Measurements from ENCODE around the gene TBX5. TPM values are rescaled to one million over a fixed set of nuclear protein-coding genes. Genes with fewer than 3 reads are reported as not detected.

The TBX5 gene
- 0.12 TPM in 1 of 2 replicates, not detected in the other for total RNA-seq

GRCh38 chr12:114405519-114406271, at the start of gene TBX5:
Gene TBX5, minus strand, starts transcription at chr12:114406144. Its CDS starts 2,246 bp downstream, at chr12:114403898.

